CD8-positive, alpha-beta memory T cell (primary cell): ENCODE data around the gene ARHGEF26. TPM values are rescaled to one million over a fixed set of nuclear protein-coding genes. Genes with fewer than 3 reads are reported as not detected.
A peak's percentile ranks its signal among the peaks of the same experiment; 100 is the strongest.

Source experiments
- CTCF ChIA-PET: fragments of 350-600 bp; sonication (Branson Sonifier 250); formaldehyde crosslinking; loops from one replicate; lab custom pipeline; 2021; ENCODE audit warnings: antibody characterized with exemption; lab: Charles Lee
- POLR2A ChIA-PET: fragments of 350-600 bp; sonication (Branson Sonifier 250); formaldehyde crosslinking; loops from one replicate; lab custom pipeline; 2021; ENCODE audit warnings: antibody characterized with exemption; lab: Charles Lee
- DNase-seq, 5 donors: peaks; one replicate each; pipeline versions ENCODE4 v3.0.0 to v3.0.0-alpha.2; 2020 to 2022; ENCODE audit warnings: mixed read lengths in 1 of 5
- H3K27ac ChIP-seq: one replicate; pipeline ENCODE4 v1.7.0; 2013; ENCODE audit warnings: low read depth, mild to moderate bottlenecking, low read length, moderate library complexity
- H3K27me3 ChIP-seq: 2 replicates; pipeline ENCODE4 v1.7.0; 2013; ENCODE audit warnings: low read length, mild to moderate bottlenecking; ENCODE audit not compliant: insufficient read depth, poor library complexity, severe bottlenecking
- H3K36me3 ChIP-seq: 2 replicates; pipeline ENCODE4 v1.7.0; 2013; ENCODE audit warnings: mild to moderate bottlenecking, low read length, moderate library complexity; ENCODE audit not compliant: insufficient read depth
- H3K4me1 ChIP-seq: 2 replicates; pipeline ENCODE4 v1.7.0; 2013; ENCODE audit warnings: mild to moderate bottlenecking, low read length, moderate library complexity; ENCODE audit not compliant: insufficient read depth
- H3K4me3 ChIP-seq: 2 replicates; pipeline ENCODE4 v1.7.0; 2013; ENCODE audit warnings: mild to moderate bottlenecking, low read length
- H3K9me3 ChIP-seq: 2 replicates; pipeline ENCODE4 v1.7.0; 2013; ENCODE audit warnings: mild to moderate bottlenecking, low read length
- H3K27ac Mint-ChIP-seq, 8 donors: one replicate each; pipeline ENCODE4 v1.8.0; 2020 to 2021; ENCODE audit warnings: mixed read lengths in 8 of 8, mild to moderate bottlenecking in 6 of 8, inconsistent platforms in 3 of 8, moderate library complexity in 3 of 8
- H3K27me3 Mint-ChIP-seq, 2 donors: one replicate each; pipeline ENCODE4 v1.8.0; 2020 to 2021; ENCODE audit warnings: mixed read lengths in 2 of 2, mild to moderate bottlenecking in 1 of 2, moderate library complexity in 1 of 2
- H3K36me3 Mint-ChIP-seq, 3 donors: one replicate each; pipeline ENCODE4 v1.8.0; 2020 to 2021; ENCODE audit warnings: mixed read lengths in 3 of 3, inconsistent platforms in 1 of 3, mild to moderate bottlenecking in 1 of 3
- H3K4me1 Mint-ChIP-seq, 3 donors: one replicate each; pipeline ENCODE4 v1.8.0; 2020 to 2021; ENCODE audit warnings: mixed read lengths in 3 of 3, inconsistent platforms in 1 of 3, mild to moderate bottlenecking in 1 of 3
- H3K4me3 Mint-ChIP-seq, 7 donors: one replicate each; pipeline ENCODE4 v1.8.0; 2020 to 2021; ENCODE audit warnings: mixed read lengths in 7 of 7, mild to moderate bottlenecking in 6 of 7, moderate library complexity in 4 of 7, inconsistent platforms in 2 of 7
- H3K9me3 Mint-ChIP-seq, 5 donors: one replicate each; pipeline ENCODE4 v1.8.0; 2020 to 2022; ENCODE audit warnings: mixed read lengths in 5 of 5, mild to moderate bottlenecking in 3 of 5, moderate library complexity in 2 of 5, inconsistent platforms in 1 of 5
- polyA plus RNA-seq: library from polyadenylated mRNA; unstranded; fragments of 300-500 nt; fragmentation: Illumina TruSeq; gene quantifications from one replicate; pipeline ENCODE4 v1.2.3, GENCODE V29; 2021
- total RNA-seq, 2 experiments: library from RNA; stranded (reverse); gene quantifications; one replicate each; pipeline ENCODE4 v1.2.3, GENCODE V29; 2021

Gene ARHGEF26
- total and polyA plus RNA-seq, 3 experiments from 2014 or later, result 0.08 to 0.13 (median 0.09) TPM

- ChIA-PET CTCF (no interaction called here), POLR2A (no interaction called here)
- Mint-ChIP-seq H3K9me3 (no peaks in the 10 kb centered on the region), H3K27ac (peak overlapping the region in 1 of 8 donors; percentile 33), H3K4me1 (peaks cover 3 to 23% (median 5%) of the 10 kb centered on the region in 3 donors), H3K27me3 (no peaks in the 10 kb centered on the region), H3K36me3 (peaks cover 20 to 87% (median 32%) of the 10 kb centered on the region in 3 donors), H3K4me3 (peak overlapping the region in 1 of 7 donors; percentile 6)
- no peaks in the 10 kb centered on the region for H3K4me1 ChIP-seq
- H3K4me3 ChIP-seq, result no peak overlapping the region
- H3K36me3 ChIP-seq, result peaks cover 49% of the 10 kb centered on the region
- H3K27ac ChIP-seq, result no peak overlapping the region
- H3K9me3 ChIP-seq, result no peaks in the 10 kb centered on the region
- H3K27me3 ChIP-seq, result no peaks in the 10 kb centered on the region
- DNase-seq, result no peak
These were observed 169.0 kb downstream of the ARHGEF26 start for GRCh38 chr3:154290187-154290586.

- H3K27me3 ChIP-seq, result no peaks in the 10 kb centered on the region
- peaks cover 20 to 84% (median 31%) of the 10 kb centered on the region in 3 donors for H3K36me3 Mint-ChIP-seq
- H3K4me1 Mint-ChIP-seq, result peaks cover 4 to 14% (median 6%) of the 10 kb centered on the region in 3 donors
- H3K36me3 ChIP-seq, result peaks cover 52% of the 10 kb centered on the region
- H3K4me3 ChIP-seq, result no peak overlapping the region
- H3K27me3 Mint-ChIP-seq, result no peaks in the 10 kb centered on the region
- H3K4me1 ChIP-seq, result no peaks in the 10 kb centered on the region
- H3K9me3 Mint-ChIP-seq, result no peaks in the 10 kb centered on the region
- no peaks in the 10 kb centered on the region for H3K9me3 ChIP-seq
- DNase-seq, result no peak
- ChIA-PET POLR2A (no interaction called here), CTCF (no interaction called here)
- H3K4me3 Mint-ChIP-seq, result no peak overlapping the region
- no peak overlapping the region for H3K27ac ChIP-seq
- peak overlapping the region in 5 of 8 donors; percentile 11 to 66 (median 54) for H3K27ac Mint-ChIP-seq
These were observed 172.8 kb downstream of the ARHGEF26 start for GRCh38 chr3:154294016-154294415.

DNA sequence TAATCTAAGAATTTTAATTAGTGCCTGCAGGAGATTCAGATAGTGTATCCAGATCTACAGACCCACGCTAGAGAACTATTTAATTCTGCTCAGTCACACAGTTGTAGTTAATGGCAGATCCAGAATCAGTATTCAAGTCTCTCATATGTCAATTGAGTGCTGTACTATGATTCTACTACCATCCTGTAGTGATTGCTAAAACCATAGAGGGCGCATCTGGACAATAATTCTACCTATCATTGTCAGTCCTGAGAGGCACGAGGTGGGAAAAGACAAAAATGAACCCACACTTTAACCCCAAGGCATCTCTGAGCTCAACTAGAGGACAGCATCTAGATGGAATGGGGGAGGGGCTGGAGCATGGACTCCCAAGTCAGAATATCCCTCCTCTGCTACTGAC lies 180.4 kb downstream of the ARHGEF26 start:
- peak overlapping the region in 2 of 8 donors; percentile 12 to 47 for H3K27ac Mint-ChIP-seq
- Histone ChIP-seq H3K4me3 (no peak overlapping the region), H3K4me1 (no peaks in the 10 kb centered on the region), H3K36me3 (peaks cover 54% of the 10 kb centered on the region), H3K27me3 (no peaks in the 10 kb centered on the region), H3K27ac (no peak overlapping the region), H3K9me3 (no peaks in the 10 kb centered on the region)
- peaks cover 4 to 92% (median 29%) of the 10 kb centered on the region in 3 donors for H3K36me3 Mint-ChIP-seq
- DNase-seq, result no peak
- CTCF ChIA-PET, result no interaction called here
- POLR2A ChIA-PET, result no interaction called here
- no peaks in the 10 kb centered on the region for H3K27me3 Mint-ChIP-seq
- H3K9me3 Mint-ChIP-seq, result no peaks in the 10 kb centered on the region
- H3K4me3 Mint-ChIP-seq, result no peak overlapping the region
- H3K4me1 Mint-ChIP-seq, result peaks cover 0 to 12% (median 11%) of the 10 kb centered on the region in 3 donors

GRCh38 chr3:154304116-154304786 lies 183.1 kb downstream of the ARHGEF26 start:
- Mint-ChIP-seq H3K27me3 (no peaks in the 10 kb centered on the region), H3K36me3 (peaks cover 0 to 96% (median 32%) of the 10 kb centered on the region in 3 donors), H3K27ac (peak overlapping the region in 2 of 8 donors; percentile 57 to 79), H3K9me3 (no peaks in the 10 kb centered on the region), H3K4me1 (peaks cover 13 to 25% (median 19%) of the 10 kb centered on the region in 3 donors), H3K4me3 (no peak overlapping the region)
- Histone ChIP-seq H3K36me3 (peaks cover 54% of the 10 kb centered on the region), H3K27ac (no peak overlapping the region), H3K27me3 (no peaks in the 10 kb centered on the region), H3K4me1 (no peaks in the 10 kb centered on the region), H3K9me3 (no peaks in the 10 kb centered on the region), H3K4me3 (no peak overlapping the region)
- no peak for DNase-seq
- CTCF ChIA-PET, result no interaction called here
- POLR2A ChIA-PET, result no interaction called here

DNA sequence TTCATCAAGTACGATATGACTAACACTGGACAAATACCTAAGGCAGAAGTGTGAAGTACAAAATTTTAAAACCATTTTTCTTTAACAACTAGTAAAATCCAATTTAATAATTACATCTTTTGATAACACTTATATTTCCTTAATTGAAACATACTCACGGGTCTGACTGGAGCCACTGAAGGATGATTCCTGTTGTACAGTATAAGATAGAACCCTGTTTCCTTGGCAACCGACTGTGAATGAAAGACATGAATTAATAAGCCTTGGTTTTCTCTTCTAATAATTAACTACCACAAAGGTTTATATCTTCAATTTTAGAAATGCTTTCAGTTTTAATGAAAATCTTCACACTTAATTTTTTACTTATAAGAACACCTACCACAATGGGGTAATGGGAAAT lies 183.7 kb downstream of the ARHGEF26 start:
- peaks cover 18 to 31% (median 19%) of the 10 kb centered on the region in 3 donors for H3K4me1 Mint-ChIP-seq

GRCh38 chr3:154307363-154307762 lies 186.2 kb downstream of the ARHGEF26 start:
- DNase-seq, result no peak
- POLR2A ChIA-PET, result no interaction called here
- Histone ChIP-seq H3K27ac (no peak overlapping the region), H3K4me3 (no peak overlapping the region), H3K9me3 (no peaks in the 10 kb centered on the region), H3K27me3 (no peaks in the 10 kb centered on the region), H3K4me1 (no peaks in the 10 kb centered on the region), H3K36me3 (peaks cover 31% of the 10 kb centered on the region)
- CTCF ChIA-PET, result no interaction called here
- Mint-ChIP-seq H3K9me3 (no peaks in the 10 kb centered on the region), H3K4me3 (no peak overlapping the region), H3K4me1 (peaks cover 22 to 30% (median 25%) of the 10 kb centered on the region in 3 donors), H3K27ac (peak overlapping the region in 6 of 8 donors; percentile 3 to 78 (median 28)), H3K36me3 (peaks cover 0 to 82% (median 22%) of the 10 kb centered on the region in 3 donors), H3K27me3 (no peaks in the 10 kb centered on the region)

More for the DNA sequence above, 183.7 kb downstream of the ARHGEF26 start:
- Histone ChIP-seq H3K27ac (no peak overlapping the region), H3K36me3 (peaks cover 48% of the 10 kb centered on the region), H3K4me1 (no peaks in the 10 kb centered on the region), H3K4me3 (no peak overlapping the region), H3K27me3 (no peaks in the 10 kb centered on the region), H3K9me3 (no peaks in the 10 kb centered on the region)
- CTCF ChIA-PET, result no interaction called here
- Mint-ChIP-seq H3K27me3 (no peaks in the 10 kb centered on the region), H3K9me3 (no peaks in the 10 kb centered on the region), H3K36me3 (peaks cover 0 to 97% (median 34%) of the 10 kb centered on the region in 3 donors), H3K4me3 (no peak overlapping the region), H3K27ac (peak overlapping the region in 2 of 8 donors; percentile 57 to 79)
- POLR2A ChIA-PET, result no interaction called here
- no peak for DNase-seq

Other genes with a start within 250 kb of the ARHGEF26 start
- gene DHX36, start 203.1 kb downstream of the ARHGEF26 start, total RNA-seq, result 10 to 100 TPM; 74.6 to 86.8 TPM
- gene DHX36, start 203.1 kb downstream of the ARHGEF26 start, polyA plus RNA-seq, result 19.9 TPM